ENCODE measurements around the gene COMMD2. TPM values are rescaled to one million over a fixed set of nuclear protein-coding genes. Genes with fewer than 3 reads are reported as not detected.

The COMMD2 gene
- total RNA-seq, 1 experiment from 2014 or later: 35.5 TPM

DNA sequence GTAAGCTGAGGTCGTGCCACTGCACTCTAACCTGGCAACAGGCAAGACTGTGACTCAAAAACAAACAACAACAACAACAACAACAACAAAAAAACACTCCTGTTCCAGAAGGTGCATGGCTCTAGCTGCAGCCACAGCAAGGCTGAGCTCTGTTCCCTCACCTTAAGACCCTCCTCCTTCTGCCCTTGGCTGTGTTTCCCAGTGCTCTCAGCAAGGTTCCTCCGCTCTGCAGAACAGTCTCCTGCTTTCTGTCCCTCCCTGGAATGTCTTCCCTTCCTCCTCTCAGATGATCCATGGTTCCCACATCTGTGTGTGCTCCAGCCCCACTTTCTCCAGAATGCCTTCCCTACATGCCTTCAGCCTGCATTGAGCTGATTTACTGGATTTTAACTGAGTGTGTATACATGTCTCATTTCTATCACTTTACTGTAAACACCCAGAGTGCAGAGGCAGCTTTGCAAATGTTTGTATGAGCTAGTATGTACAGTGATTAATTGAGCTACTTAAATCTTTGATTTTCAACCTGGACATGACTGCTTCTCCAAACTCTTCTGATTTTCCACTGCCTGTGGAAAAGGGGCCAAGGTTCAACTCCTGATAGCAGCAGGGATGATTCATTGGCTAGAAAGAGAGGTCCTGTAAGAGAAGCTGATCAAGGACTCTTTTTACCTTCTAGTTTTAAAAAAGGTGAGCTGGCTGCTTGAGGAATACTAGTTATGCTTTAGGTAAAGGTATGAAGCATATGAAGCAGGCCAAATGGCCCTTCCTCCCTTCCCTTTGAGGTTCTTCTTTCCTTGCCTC lies 25.3 kb upstream of the COMMD2 start:
- no peaks in the 10 kb centered on the region for H3K9me2 ChIP-seq (ENCODE audit: insufficient read depth)
- no peaks in the 10 kb centered on the region for H4K20me1 ChIP-seq (ENCODE audit: insufficient read depth)
- intact Hi-C loops (cut with micrococcal nuclease): no loop called here
- RAD21 ChIA-PET (ENCODE audit: low non-redundant PET in 1 of 2, low total read pairs in 2 of 2, uncharacterized antibody in 2 of 2, unreplicated experiment in 2 of 2): no interaction called here
- TF ChIP-seq SP1 (IDR thresholded peaks at IDR 0.05; ENCODE audit: low read depth) (no peak), ZFX (IDR thresholded peaks at IDR 0.05) (no peak), SRF (IDR thresholded peaks at IDR 0.05; ENCODE audit: low read depth) (no peak), FOSL1 (IDR thresholded peaks at IDR 0.05; ENCODE audit: low read depth) (no peak), SIN3A (IDR thresholded peaks at IDR 0.05; ENCODE audit: low read depth) (no peak), CBX3 (IDR thresholded peaks at IDR 0.05; ENCODE audit: low read depth) (no peak), ZNF274 (IDR thresholded peaks at IDR 0.05; ENCODE audit: low read depth, low read length) (no peak), YY1 (IDR thresholded peaks at IDR 0.05; ENCODE audit: extremely low read depth, insufficient replicate concordance, low read depth, low read length) (no peak), CEBPB (IDR thresholded peaks at IDR 0.05; ENCODE audit: low read depth) (no peak), EZH2phosphoT487 (IDR thresholded peaks at IDR 0.05; ENCODE audit: borderline replicate concordance) (no peak), POLR2AphosphoS5 (IDR thresholded peaks at IDR 0.05; ENCODE audit: low read depth, low read length) (no peak), EGR1 (IDR thresholded peaks at IDR 0.05; ENCODE audit: low read depth) (no peak), EZH2 (IDR thresholded peaks at IDR 0.05) (no peak), JUND (IDR thresholded peaks at IDR 0.05) (no peak)
- TF ChIP-seq, protein P1, sequence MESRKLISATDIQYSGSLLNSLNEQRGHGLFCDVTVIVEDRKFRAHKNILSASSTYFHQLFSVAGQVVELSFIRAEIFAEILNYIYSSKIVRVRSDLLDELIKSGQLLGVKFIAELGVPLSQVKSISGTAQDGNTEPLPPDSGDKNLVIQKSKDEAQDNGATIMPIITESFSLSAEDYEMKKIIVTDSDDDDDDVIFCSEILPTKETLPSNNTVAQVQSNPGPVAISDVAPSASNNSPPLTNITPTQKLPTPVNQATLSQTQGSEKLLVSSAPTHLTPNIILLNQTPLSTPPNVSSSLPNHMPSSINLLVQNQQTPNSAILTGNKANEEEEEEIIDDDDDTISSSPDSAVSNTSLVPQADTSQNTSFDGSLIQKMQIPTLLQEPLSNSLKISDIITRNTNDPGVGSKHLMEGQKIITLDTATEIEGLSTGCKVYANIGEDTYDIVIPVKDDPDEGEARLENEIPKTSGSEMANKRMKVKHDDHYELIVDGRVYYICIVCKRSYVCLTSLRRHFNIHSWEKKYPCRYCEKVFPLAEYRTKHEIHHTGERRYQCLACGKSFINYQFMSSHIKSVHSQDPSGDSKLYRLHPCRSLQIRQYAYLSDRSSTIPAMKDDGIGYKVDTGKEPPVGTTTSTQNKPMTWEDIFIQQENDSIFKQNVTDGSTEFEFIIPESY (IDR thresholded peaks at IDR 0.05; ENCODE audit: extremely low read depth, insufficient replicate concordance, low read length): no peak
- TF ChIP-seq, protein P2, sequence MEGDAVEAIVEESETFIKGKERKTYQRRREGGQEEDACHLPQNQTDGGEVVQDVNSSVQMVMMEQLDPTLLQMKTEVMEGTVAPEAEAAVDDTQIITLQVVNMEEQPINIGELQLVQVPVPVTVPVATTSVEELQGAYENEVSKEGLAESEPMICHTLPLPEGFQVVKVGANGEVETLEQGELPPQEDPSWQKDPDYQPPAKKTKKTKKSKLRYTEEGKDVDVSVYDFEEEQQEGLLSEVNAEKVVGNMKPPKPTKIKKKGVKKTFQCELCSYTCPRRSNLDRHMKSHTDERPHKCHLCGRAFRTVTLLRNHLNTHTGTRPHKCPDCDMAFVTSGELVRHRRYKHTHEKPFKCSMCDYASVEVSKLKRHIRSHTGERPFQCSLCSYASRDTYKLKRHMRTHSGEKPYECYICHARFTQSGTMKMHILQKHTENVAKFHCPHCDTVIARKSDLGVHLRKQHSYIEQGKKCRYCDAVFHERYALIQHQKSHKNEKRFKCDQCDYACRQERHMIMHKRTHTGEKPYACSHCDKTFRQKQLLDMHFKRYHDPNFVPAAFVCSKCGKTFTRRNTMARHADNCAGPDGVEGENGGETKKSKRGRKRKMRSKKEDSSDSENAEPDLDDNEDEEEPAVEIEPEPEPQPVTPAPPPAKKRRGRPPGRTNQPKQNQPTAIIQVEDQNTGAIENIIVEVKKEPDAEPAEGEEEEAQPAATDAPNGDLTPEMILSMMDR (IDR thresholded peaks at IDR 0.05 in 2 of 3, conservative IDR thresholded peaks at IDR 0.05 in 1 of 3; ENCODE audit: borderline replicate concordance in 1 of 3, insufficient read depth in 1 of 3, low read depth in 2 of 3, low read length in 2 of 3): no peak
- TF ChIP-seq, protein P3, sequence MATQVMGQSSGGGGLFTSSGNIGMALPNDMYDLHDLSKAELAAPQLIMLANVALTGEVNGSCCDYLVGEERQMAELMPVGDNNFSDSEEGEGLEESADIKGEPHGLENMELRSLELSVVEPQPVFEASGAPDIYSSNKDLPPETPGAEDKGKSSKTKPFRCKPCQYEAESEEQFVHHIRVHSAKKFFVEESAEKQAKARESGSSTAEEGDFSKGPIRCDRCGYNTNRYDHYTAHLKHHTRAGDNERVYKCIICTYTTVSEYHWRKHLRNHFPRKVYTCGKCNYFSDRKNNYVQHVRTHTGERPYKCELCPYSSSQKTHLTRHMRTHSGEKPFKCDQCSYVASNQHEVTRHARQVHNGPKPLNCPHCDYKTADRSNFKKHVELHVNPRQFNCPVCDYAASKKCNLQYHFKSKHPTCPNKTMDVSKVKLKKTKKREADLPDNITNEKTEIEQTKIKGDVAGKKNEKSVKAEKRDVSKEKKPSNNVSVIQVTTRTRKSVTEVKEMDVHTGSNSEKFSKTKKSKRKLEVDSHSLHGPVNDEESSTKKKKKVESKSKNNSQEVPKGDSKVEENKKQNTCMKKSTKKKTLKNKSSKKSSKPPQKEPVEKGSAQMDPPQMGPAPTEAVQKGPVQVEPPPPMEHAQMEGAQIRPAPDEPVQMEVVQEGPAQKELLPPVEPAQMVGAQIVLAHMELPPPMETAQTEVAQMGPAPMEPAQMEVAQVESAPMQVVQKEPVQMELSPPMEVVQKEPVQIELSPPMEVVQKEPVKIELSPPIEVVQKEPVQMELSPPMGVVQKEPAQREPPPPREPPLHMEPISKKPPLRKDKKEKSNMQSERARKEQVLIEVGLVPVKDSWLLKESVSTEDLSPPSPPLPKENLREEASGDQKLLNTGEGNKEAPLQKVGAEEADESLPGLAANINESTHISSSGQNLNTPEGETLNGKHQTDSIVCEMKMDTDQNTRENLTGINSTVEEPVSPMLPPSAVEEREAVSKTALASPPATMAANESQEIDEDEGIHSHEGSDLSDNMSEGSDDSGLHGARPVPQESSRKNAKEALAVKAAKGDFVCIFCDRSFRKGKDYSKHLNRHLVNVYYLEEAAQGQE (IDR thresholded peaks at IDR 0.05; ENCODE audit: low read depth): no peak
- TF ChIP-seq, protein P4, sequence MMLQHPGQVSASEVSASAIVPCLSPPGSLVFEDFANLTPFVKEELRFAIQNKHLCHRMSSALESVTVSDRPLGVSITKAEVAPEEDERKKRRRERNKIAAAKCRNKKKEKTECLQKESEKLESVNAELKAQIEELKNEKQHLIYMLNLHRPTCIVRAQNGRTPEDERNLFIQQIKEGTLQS (IDR thresholded peaks at IDR 0.05): no peak
- POLR2A ChIA-PET: interaction anchor here (0.7 kb wide), 1 partner anchor 15 kb away, joined by 3 read pairs; the partner anchor contains the start of gene ANKUB1
- H3K27me3 ChIP-seq (ENCODE audit: insufficient read depth, low read length): no peaks in the 10 kb centered on the region
- no peak overlapping the region for H2AFZ ChIP-seq (ENCODE audit: low read depth, low read length, poor library complexity, severe bottlenecking)
- BruUV-seq (replicated peaks): no TSS peak
- no peak overlapping the region for H3K27ac ChIP-seq (ENCODE audit: low read depth, low read length)
- no peak overlapping the region for H3K9ac ChIP-seq (ENCODE audit: low read length)
- no peaks in the 10 kb centered on the region for H3K9me3 ChIP-seq (ENCODE audit: control insufficient read depth in 1 of 2, insufficient read depth in 1 of 2, low read depth in 1 of 2, low read length in 2 of 2)
- H3K4me2 ChIP-seq (ENCODE audit: low read length): no peak overlapping the region
- no peak overlapping the region for H3K4me3 ChIP-seq (replicated peaks in 1 of 2; ENCODE audit: low read depth in 1 of 2, low read length in 2 of 2)
- no peak for DNase-seq (ENCODE audit: low read depth, low spot score)
- no peaks in the 10 kb centered on the region for H3K36me3 ChIP-seq (ENCODE audit: control insufficient read depth in 1 of 2, insufficient read depth in 2 of 2, low read length in 2 of 2)
- no peak for ATAC-seq
- H3K4me1 ChIP-seq (ENCODE audit: control insufficient read depth in 1 of 2, insufficient read depth in 2 of 2, low read length in 2 of 2): no peaks in the 10 kb centered on the region; a peak in 1 of 4 replicates
- CTCF ChIA-PET: interaction anchor here (0.7 to 1.2 kb wide), 3 partner anchors 11 to 30 kb away, joined by 4 to 5 read pairs (median 4); no protein-coding TSS in a partner anchor
- no peaks in the 10 kb centered on the region for H3K79me2 ChIP-seq (ENCODE audit: insufficient read depth, low read length)

Data from HCT116 (cell line).